ENCODE measurements around the gene TSC2. TPM values are rescaled to one million over a fixed set of nuclear protein-coding genes. Genes with fewer than 3 reads are reported as not detected.

The TSC2 gene
- total RNA-seq, 3 donors from 2014 or later: 41.6 to 52.4 (median 48.9) TPM

GRCh38 chr16:2001035-2001434, 46.8 kb upstream of the TSC2 start:
- Histone ChIP-seq H3K27ac (no peak overlapping the region), H3K4me3 (no peak overlapping the region), H3K9me3 (no peaks in the 10 kb centered on the region), H3K4me1 (peaks cover 4 to 16% of the 10 kb centered on the region in 2 donors), H3K27me3 (no peaks in the 10 kb centered on the region), H3K36me3 (peaks cover 12% of the 10 kb centered on the region)
- TF ChIP-seq CTCF (IDR thresholded peaks at IDR 0.05): no peak
- no peak for TF ChIP-seq POLR2AphosphoS5 (IDR thresholded peaks at IDR 0.05)
- TF ChIP-seq POLR2A (IDR thresholded peaks at IDR 0.05): no peak
- intact Hi-C loops (cut with DNase I; ENCODE audit: low total_unique reads): no loop called here
- no peak for DNase-seq (ENCODE audit: low spot score in 2 of 2)

- peaks cover 4 to 16% of the 10 kb centered on the region in 2 donors for H3K4me1 ChIP-seq
- intact Hi-C loops (cut with DNase I; ENCODE audit: low total_unique reads): no loop called here
- H3K27me3 ChIP-seq: no peaks in the 10 kb centered on the region
- H3K4me3 ChIP-seq: no peak overlapping the region
- DNase-seq (ENCODE audit: low spot score in 2 of 2): no peak
- no peak overlapping the region for H3K27ac ChIP-seq
- no peaks in the 10 kb centered on the region for H3K9me3 ChIP-seq
- TF ChIP-seq CTCF (IDR thresholded peaks at IDR 0.05) (no peak), POLR2A (IDR thresholded peaks at IDR 0.05) (no peak), POLR2AphosphoS5 (IDR thresholded peaks at IDR 0.05) (no peak)
- peaks cover 12% of the 10 kb centered on the region for H3K36me3 ChIP-seq
Observed at GRCh38 chr16:2001456-2002355, 46.1 kb upstream of the TSC2 start.

GRCh38 chr16:2002406-2003230, 45.2 kb upstream of the TSC2 start:
- Histone ChIP-seq H3K27me3 (no peaks in the 10 kb centered on the region), H3K27ac (no peak overlapping the region), H3K9me3 (no peaks in the 10 kb centered on the region), H3K4me1 (peaks cover 6 to 25% of the 10 kb centered on the region in 2 donors), H3K36me3 (peaks cover 12% of the 10 kb centered on the region), H3K4me3 (no peak overlapping the region)
- intact Hi-C loops (cut with DNase I; ENCODE audit: low total_unique reads): no loop called here
- DNase-seq (ENCODE audit: low spot score in 2 of 2): no peak
- TF ChIP-seq CTCF (IDR thresholded peaks at IDR 0.05) (no peak), POLR2A (IDR thresholded peaks at IDR 0.05) (no peak), POLR2AphosphoS5 (IDR thresholded peaks at IDR 0.05) (no peak)

GRCh38 chr16:2003231-2003826, 44.5 kb upstream of the TSC2 start:
- H3K27ac ChIP-seq: no peak overlapping the region
- H3K4me1 ChIP-seq: peaks cover 13 to 30% of the 10 kb centered on the region in 2 donors
- peaks cover 12% of the 10 kb centered on the region for H3K36me3 ChIP-seq
- intact Hi-C loops (cut with DNase I; ENCODE audit: low total_unique reads): no loop called here
- no peak overlapping the region for H3K4me3 ChIP-seq
- TF ChIP-seq POLR2AphosphoS5 (IDR thresholded peaks at IDR 0.05) (no peak), CTCF (IDR thresholded peaks at IDR 0.05) (no peak), POLR2A (IDR thresholded peaks at IDR 0.05) (no peak)
- no peaks in the 10 kb centered on the region for H3K27me3 ChIP-seq
- no peaks in the 10 kb centered on the region for H3K9me3 ChIP-seq
- DNase-seq (ENCODE audit: low spot score in 2 of 2): no peak

Data from breast epithelium (tissue), 4 donors.